Measurements from ENCODE around the gene HBP1. TPM values are rescaled to one million over a fixed set of nuclear protein-coding genes. Genes with fewer than 3 reads are reported as not detected.

Gene HBP1
- total RNA-seq, 2 experiments from 2014 or later: 41.8 to 42.2 TPM

- CTCF ChIA-PET: interaction anchor here (0.6 to 1.7 kb wide), 5 partner anchors 9 to 531 kb away, joined by 3 to 6 read pairs (median 3); no protein-coding TSS in a partner anchor
- Mint-ChIP-seq H3K4me1 (ENCODE audit: low read depth) (peaks cover 5% of the 10 kb centered on the region), H3K4me3 (no peak overlapping the region), H3K36me3 (ENCODE audit: low read depth) (peaks cover 14% of the 10 kb centered on the region), H3K27me3 (ENCODE audit: low read depth) (no peaks in the 10 kb centered on the region), H3K27ac (no peak overlapping the region), H3K9me3 (no peaks in the 10 kb centered on the region)
- intact Hi-C loops (cut with micrococcal nuclease): no loop called here
- DNase-seq: no peak
Measured at GRCh38 chr7:107194052-107194451, 25.2 kb downstream of the HBP1 start.

GRCh38 chr7:107196834-107197610 is 28.2 kb downstream of the HBP1 start:
- no peaks in the 10 kb centered on the region for H3K9me3 Mint-ChIP-seq
- intact Hi-C loops (cut with micrococcal nuclease): no loop called here
- CTCF ChIA-PET: interaction anchor here (0.5 to 0.9 kb wide), 2 partner anchors 14 to 994 kb away, joined by 3 read pairs; no protein-coding TSS in a partner anchor
- no peak overlapping the region for H3K4me3 Mint-ChIP-seq
- no peaks in the 10 kb centered on the region for H3K27me3 Mint-ChIP-seq (ENCODE audit: low read depth)
- no peak overlapping the region for H3K27ac Mint-ChIP-seq
- no peak for DNase-seq
- H3K4me1 Mint-ChIP-seq (ENCODE audit: low read depth): peaks cover 5% of the 10 kb centered on the region
- peaks cover 17% of the 10 kb centered on the region for H3K36me3 Mint-ChIP-seq (ENCODE audit: low read depth)

- CTCF ChIA-PET: interaction anchor here (0.9 kb wide), 1 partner anchor 23 kb away, joined by 3 read pairs; no protein-coding TSS in a partner anchor
- no peaks in the 10 kb centered on the region for H3K4me1 Mint-ChIP-seq (ENCODE audit: low read depth)
- H3K27ac Mint-ChIP-seq: peak overlapping the region; percentile 56
- H3K27me3 Mint-ChIP-seq (ENCODE audit: low read depth): no peaks in the 10 kb centered on the region
- H3K4me3 Mint-ChIP-seq: no peak overlapping the region
- H3K9me3 Mint-ChIP-seq: no peaks in the 10 kb centered on the region
- peaks cover 24% of the 10 kb centered on the region for H3K36me3 Mint-ChIP-seq (ENCODE audit: low read depth)
- peak; percentile 62 for DNase-seq
- intact Hi-C loops (cut with micrococcal nuclease): loop anchor here (1.0 to 10.0 kb wide), 4 partner anchors 263 to 677 kb away; no protein-coding TSS in a partner anchor
Measured at GRCh38 chr7:107201795-107202450, 33.1 kb downstream of the HBP1 start.

- Mint-ChIP-seq H3K4me3 (no peak overlapping the region), H3K4me1 (ENCODE audit: low read depth) (no peaks in the 10 kb centered on the region), H3K27me3 (ENCODE audit: low read depth) (no peaks in the 10 kb centered on the region), H3K27ac (no peak overlapping the region), H3K36me3 (ENCODE audit: low read depth) (peaks cover 21% of the 10 kb centered on the region), H3K9me3 (no peaks in the 10 kb centered on the region)
- intact Hi-C loops (cut with micrococcal nuclease): loop anchor here (2.0 to 10.0 kb wide), 3 partner anchors 261 to 675 kb away; no protein-coding TSS in a partner anchor
- CTCF ChIA-PET: interaction anchor here (0.6 to 1.4 kb wide), 4 partner anchors 8 to 531 kb away, joined by 3 to 4 read pairs (median 3); no protein-coding TSS in a partner anchor
- DNase-seq: no peak
Measured at GRCh38 chr7:107203607-107204006, 34.8 kb downstream of the HBP1 start.

- H3K27ac Mint-ChIP-seq: no peak overlapping the region
- no peak for DNase-seq
- peaks cover 27% of the 10 kb centered on the region for H3K36me3 Mint-ChIP-seq (ENCODE audit: low read depth)
- CTCF ChIA-PET: no interaction called here
- no peak overlapping the region for H3K4me3 Mint-ChIP-seq
- intact Hi-C loops (cut with micrococcal nuclease): loop anchor here (10.0 kb wide), 1 partner anchor 259 kb away; no protein-coding TSS in a partner anchor
- H3K4me1 Mint-ChIP-seq (ENCODE audit: low read depth): no peaks in the 10 kb centered on the region
- no peaks in the 10 kb centered on the region for H3K27me3 Mint-ChIP-seq (ENCODE audit: low read depth)
- no peaks in the 10 kb centered on the region for H3K9me3 Mint-ChIP-seq
Measured at GRCh38 chr7:107206136-107206535, 37.3 kb downstream of the HBP1 start.

GRCh38 chr7:107206706-107207105 is 37.9 kb downstream of the HBP1 start:
- H3K36me3 Mint-ChIP-seq (ENCODE audit: low read depth): peaks cover 26% of the 10 kb centered on the region
- DNase-seq: no peak
- H3K27ac Mint-ChIP-seq: no peak overlapping the region
- intact Hi-C loops (cut with micrococcal nuclease): loop anchor here (10.0 kb wide), 1 partner anchor 258 kb away; no protein-coding TSS in a partner anchor
- H3K4me1 Mint-ChIP-seq (ENCODE audit: low read depth): no peaks in the 10 kb centered on the region
- no peaks in the 10 kb centered on the region for H3K9me3 Mint-ChIP-seq
- no peaks in the 10 kb centered on the region for H3K27me3 Mint-ChIP-seq (ENCODE audit: low read depth)
- CTCF ChIA-PET: no interaction called here
- no peak overlapping the region for H3K4me3 Mint-ChIP-seq

GRCh38 chr7:107207459-107207858 is 38.7 kb downstream of the HBP1 start:
- DNase-seq: no peak
- Mint-ChIP-seq H3K4me1 (ENCODE audit: low read depth) (no peaks in the 10 kb centered on the region), H3K4me3 (no peak overlapping the region), H3K36me3 (ENCODE audit: low read depth) (peaks cover 26% of the 10 kb centered on the region), H3K27ac (peak overlapping the region; percentile 38), H3K27me3 (ENCODE audit: low read depth) (no peaks in the 10 kb centered on the region), H3K9me3 (no peaks in the 10 kb centered on the region)
- CTCF ChIA-PET: no interaction called here
- intact Hi-C loops (cut with micrococcal nuclease): loop anchor here (10.0 kb wide), 1 partner anchor 257 kb away; no protein-coding TSS in a partner anchor

GRCh38 chr7:107208024-107208521 is 39.3 kb downstream of the HBP1 start:
- Mint-ChIP-seq H3K4me3 (no peak overlapping the region), H3K9me3 (no peaks in the 10 kb centered on the region), H3K36me3 (ENCODE audit: low read depth) (peaks cover 28% of the 10 kb centered on the region), H3K4me1 (ENCODE audit: low read depth) (peaks cover 4% of the 10 kb centered on the region), H3K27me3 (ENCODE audit: low read depth) (no peaks in the 10 kb centered on the region), H3K27ac (peak overlapping the region; percentile 58)
- intact Hi-C loops (cut with micrococcal nuclease): loop anchor here (10.0 kb wide), 1 partner anchor 257 kb away; no protein-coding TSS in a partner anchor
- DNase-seq: no peak
- CTCF ChIA-PET: no interaction called here

GRCh38 chr7:107208563-107208962 is 39.8 kb downstream of the HBP1 start:
- Mint-ChIP-seq H3K27ac (no peak overlapping the region), H3K9me3 (no peaks in the 10 kb centered on the region), H3K4me3 (no peak overlapping the region), H3K4me1 (ENCODE audit: low read depth) (peaks cover 4% of the 10 kb centered on the region), H3K36me3 (ENCODE audit: low read depth) (peaks cover 29% of the 10 kb centered on the region), H3K27me3 (ENCODE audit: low read depth) (no peaks in the 10 kb centered on the region)
- intact Hi-C loops (cut with micrococcal nuclease): loop anchor here (10.0 kb wide), 1 partner anchor 256 kb away; no protein-coding TSS in a partner anchor
- CTCF ChIA-PET: no interaction called here
- DNase-seq: no peak

GRCh38 chr7:107209565-107209964 is 40.8 kb downstream of the HBP1 start:
- intact Hi-C loops (cut with micrococcal nuclease): loop anchor here (10.0 kb wide), 1 partner anchor 255 kb away; no protein-coding TSS in a partner anchor
- Mint-ChIP-seq H3K36me3 (ENCODE audit: low read depth) (peaks cover 29% of the 10 kb centered on the region), H3K27me3 (ENCODE audit: low read depth) (no peaks in the 10 kb centered on the region), H3K4me3 (no peak overlapping the region), H3K9me3 (peaks cover 2% of the 10 kb centered on the region), H3K4me1 (ENCODE audit: low read depth) (peaks cover 4% of the 10 kb centered on the region), H3K27ac (peak overlapping the region; percentile 24)
- CTCF ChIA-PET: interaction anchor here (0.6 to 1.1 kb wide), 2 partner anchors 519 to 665 kb away, joined by 3 read pairs; no protein-coding TSS in a partner anchor
- DNase-seq: no peak

GRCh38 chr7:107210400-107210799 is 41.6 kb downstream of the HBP1 start:
- intact Hi-C loops (cut with micrococcal nuclease): no loop called here
- H3K27ac Mint-ChIP-seq: no peak overlapping the region
- peaks cover 4% of the 10 kb centered on the region for H3K4me1 Mint-ChIP-seq (ENCODE audit: low read depth)
- H3K36me3 Mint-ChIP-seq (ENCODE audit: low read depth): peaks cover 31% of the 10 kb centered on the region
- CTCF ChIA-PET: no interaction called here
- DNase-seq: no peak
- H3K27me3 Mint-ChIP-seq (ENCODE audit: low read depth): no peaks in the 10 kb centered on the region
- H3K4me3 Mint-ChIP-seq: no peak overlapping the region
- H3K9me3 Mint-ChIP-seq: peaks cover 5% of the 10 kb centered on the region

GRCh38 chr7:107212725-107213124 is 43.9 kb downstream of the HBP1 start:
- CTCF ChIA-PET: interaction anchor here (0.6 to 0.9 kb wide), 2 partner anchors 49 to 342 kb away, joined by 3 read pairs; no protein-coding TSS in a partner anchor
- DNase-seq: no peak
- Mint-ChIP-seq H3K9me3 (peaks cover 12% of the 10 kb centered on the region), H3K36me3 (ENCODE audit: low read depth) (peaks cover 30% of the 10 kb centered on the region), H3K4me3 (no peak overlapping the region), H3K27me3 (ENCODE audit: low read depth) (no peaks in the 10 kb centered on the region), H3K4me1 (ENCODE audit: low read depth) (peaks cover 6% of the 10 kb centered on the region), H3K27ac (no peak overlapping the region)
- intact Hi-C loops (cut with micrococcal nuclease): no loop called here
